Endothelial cell of hepatic sinusoid (primary cell): ENCODE results near the gene AKAP1.
"Not testable (repeated sequence)": the region's sequence is repeated elsewhere in the genome, so short reads cannot be mapped to it uniquely, and the experiment has no call there.

Experiments used
- in situ Hi-C: cut with HindIII; loops from 2 replicates; pipeline ENCODE4 v1.10.0; 2017; ENCODE audit warnings: low sequenced_read_pairs

AKAP1 gene

GRCh38 chr17:57075785-57076184 is 9.3 kb upstream of the AKAP1 start:
- in situ Hi-C loops: no loop called here

GRCh38 chr17:57077000-57077399 is 8.0 kb upstream of the AKAP1 start:
- in situ Hi-C loops: no loop called here

GRCh38 chr17:57078274-57078673 is 6.8 kb upstream of the AKAP1 start:
- in situ Hi-C loops: no loop called here

GRCh38 chr17:57080718-57081117 is 4.3 kb upstream of the AKAP1 start:
- in situ Hi-C loops: no loop called here

- in situ Hi-C loops: no loop called here
These were observed 2.6 kb upstream of the AKAP1 start for GRCh38 chr17:57082441-57082840.

GRCh38 chr17:57084361-57084801 is 665 bp upstream of the AKAP1 start:
- in situ Hi-C loops: no loop called here

- in situ Hi-C loops: no loop called here
These were observed 512 bp downstream of the AKAP1 start for GRCh38 chr17:57085448-57086068.

GRCh38 chr17:57086069-57086930 is 1.3 kb downstream of the AKAP1 start:
- in situ Hi-C loops: no loop called here

GRCh38 chr17:57088298-57088697 is 3.3 kb downstream of the AKAP1 start:
- in situ Hi-C loops: no loop called here

- in situ Hi-C loops: no loop called here
These were observed 4.3 kb downstream of the AKAP1 start for GRCh38 chr17:57089391-57089790.

GRCh38 chr17:57090560-57091185 is 5.6 kb downstream of the AKAP1 start:
- in situ Hi-C loops: no loop called here

- in situ Hi-C loops: no loop called here
These were observed 6.2 kb downstream of the AKAP1 start for GRCh38 chr17:57091186-57091618.

GRCh38 chr17:57092171-57092570 is 7.1 kb downstream of the AKAP1 start:
- in situ Hi-C loops: no loop called here

- in situ Hi-C loops: no loop called here
These were observed 7.7 kb downstream of the AKAP1 start for GRCh38 chr17:57092779-57093178.

- in situ Hi-C loops: no loop called here
These were observed 11.6 kb downstream of the AKAP1 start for GRCh38 chr17:57096472-57097202.

GRCh38 chr17:57097832-57098421 is 12.9 kb downstream of the AKAP1 start:
- in situ Hi-C loops: no loop called here

- in situ Hi-C loops: no loop called here
These were observed 14.1 kb downstream of the AKAP1 start for GRCh38 chr17:57099165-57099564.

GRCh38 chr17:57102122-57102521 is 17.1 kb downstream of the AKAP1 start:
- in situ Hi-C loops: no loop called here

- in situ Hi-C loops: not testable (repeated sequence)
These were observed 17.6 kb downstream of the AKAP1 start for GRCh38 chr17:57102660-57103059.

- in situ Hi-C loops: no loop called here
These were observed 19.6 kb downstream of the AKAP1 start for GRCh38 chr17:57104461-57105175.
